RWPE1 (cell line): Measurements from ENCODE around the gene HEMGN.

Experiments
- CTCF ChIA-PET: fragments of 350-600 bp; sonication (Branson Sonifier 250); formaldehyde crosslinking; extraction: SDS; loops from one replicate; lab custom pipeline; 2021; lab: Yijun Ruan, JAX
- POLR2A ChIA-PET: fragments of 400-600 bp; formaldehyde crosslinking; extraction: SDS; loops from one replicate; lab custom pipeline; 2020; ENCODE audit warnings: antibody characterized with exemption; ENCODE audit not compliant: low non-redundant PET; lab: Yijun Ruan, JAX
- DNase-seq: peaks from one replicate; pipeline ENCODE4 v3.0.0; 2012; ENCODE audit warnings: low spot score
- H3K27ac ChIP-seq: fragments of 450-650 bp; 2 replicates; pipeline ENCODE4 v1.5.1; 2017
- TF ChIP-seq, protein P1 (sequence below): fragments of 450-650 bp; conservative IDR thresholded peaks from 2 replicates; pipeline ENCODE4 v1.5.1; 2017; ENCODE audit warnings: low read depth, mild to moderate bottlenecking

Gene HEMGN

GRCh38 chr9:97904725-97905124 lies 33.2 kb downstream of the HEMGN start:
- TF ChIP-seq, protein P1, sequence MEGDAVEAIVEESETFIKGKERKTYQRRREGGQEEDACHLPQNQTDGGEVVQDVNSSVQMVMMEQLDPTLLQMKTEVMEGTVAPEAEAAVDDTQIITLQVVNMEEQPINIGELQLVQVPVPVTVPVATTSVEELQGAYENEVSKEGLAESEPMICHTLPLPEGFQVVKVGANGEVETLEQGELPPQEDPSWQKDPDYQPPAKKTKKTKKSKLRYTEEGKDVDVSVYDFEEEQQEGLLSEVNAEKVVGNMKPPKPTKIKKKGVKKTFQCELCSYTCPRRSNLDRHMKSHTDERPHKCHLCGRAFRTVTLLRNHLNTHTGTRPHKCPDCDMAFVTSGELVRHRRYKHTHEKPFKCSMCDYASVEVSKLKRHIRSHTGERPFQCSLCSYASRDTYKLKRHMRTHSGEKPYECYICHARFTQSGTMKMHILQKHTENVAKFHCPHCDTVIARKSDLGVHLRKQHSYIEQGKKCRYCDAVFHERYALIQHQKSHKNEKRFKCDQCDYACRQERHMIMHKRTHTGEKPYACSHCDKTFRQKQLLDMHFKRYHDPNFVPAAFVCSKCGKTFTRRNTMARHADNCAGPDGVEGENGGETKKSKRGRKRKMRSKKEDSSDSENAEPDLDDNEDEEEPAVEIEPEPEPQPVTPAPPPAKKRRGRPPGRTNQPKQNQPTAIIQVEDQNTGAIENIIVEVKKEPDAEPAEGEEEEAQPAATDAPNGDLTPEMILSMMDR, result no peak
- POLR2A ChIA-PET, result no interaction called here
- no peak overlapping the region for H3K27ac ChIP-seq

DNA sequence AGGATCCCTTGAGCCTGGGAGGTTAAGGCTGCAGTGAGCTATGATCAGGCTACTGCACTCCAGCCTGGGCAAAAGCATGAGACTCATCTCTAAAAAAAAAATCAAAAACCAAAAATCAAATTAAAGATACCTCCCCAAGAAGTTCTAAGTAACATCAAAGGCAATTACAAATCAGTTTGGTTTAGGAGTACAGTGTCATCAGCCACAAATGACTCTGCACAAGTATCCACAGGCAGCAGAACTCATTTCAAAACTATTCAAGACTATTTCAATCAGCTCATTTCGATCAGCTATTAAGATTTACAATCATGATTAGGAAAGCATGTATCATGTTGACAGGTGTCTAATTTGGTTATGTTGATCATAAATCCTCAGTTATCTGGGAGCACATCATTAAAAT lies 34.8 kb downstream of the HEMGN start:
- ChIA-PET CTCF (interaction anchor here (0.6 kb wide), 1 partner anchor 173 kb away, joined by 4 read pairs; no protein-coding TSS in a partner anchor), POLR2A (no interaction called here)
- DNase-seq, result no peak
- H3K27ac ChIP-seq, result no peak overlapping the region
- TF ChIP-seq, protein P1, result no peak

More at GRCh38 chr9:97904725-97905124, 33.2 kb downstream of the HEMGN start:
- no peak for DNase-seq
- CTCF ChIA-PET, result no interaction called here

DNA sequence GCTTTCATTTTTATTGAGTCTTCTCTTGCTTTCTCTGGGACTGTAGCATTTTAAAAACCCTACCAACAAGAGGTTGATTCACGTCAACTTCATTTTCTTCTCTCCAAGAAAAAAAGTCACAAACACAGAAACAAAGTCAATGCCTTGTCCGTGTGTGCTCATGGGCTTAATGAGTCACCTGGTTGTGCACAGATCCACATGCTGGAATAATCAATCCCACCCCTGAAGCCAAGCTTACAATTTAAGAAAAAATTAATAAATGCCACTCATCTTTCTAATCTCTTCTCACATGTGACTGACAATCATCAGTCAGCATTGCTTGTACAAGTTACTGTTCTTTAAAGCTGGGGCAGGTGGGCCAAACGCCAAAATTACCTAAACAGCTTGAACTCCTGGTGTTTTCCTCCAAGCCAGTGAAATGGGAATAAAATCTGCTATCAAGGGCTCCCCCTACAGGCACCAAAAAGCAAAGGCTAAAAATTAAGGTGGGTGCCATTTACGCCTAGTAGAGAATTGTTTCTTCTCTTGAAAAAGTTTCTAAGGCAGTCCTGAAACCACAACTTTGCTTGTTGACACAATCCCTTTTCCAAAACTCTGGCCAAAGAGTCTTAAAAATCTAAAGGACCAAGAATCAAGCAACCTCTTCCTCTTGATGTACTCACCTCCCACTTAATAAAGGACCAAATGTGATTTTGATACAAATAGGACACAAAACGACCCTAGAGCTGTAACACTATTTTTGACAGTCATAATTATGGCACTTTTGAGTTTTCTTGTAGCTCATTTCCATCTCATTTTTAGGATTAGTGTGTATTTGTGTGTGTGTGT lies 37.0 kb downstream of the HEMGN start:
- TF ChIP-seq, protein P1, result peak; percentile 97
- ChIA-PET POLR2A (interaction anchor here (0.7 kb wide), 2 partner anchors 45 to 158 kb away, joined by 3 to 4 read pairs; no protein-coding TSS in a partner anchor), CTCF (interaction anchor here (0.6 to 3.4 kb wide), 35 partner anchors 10 to 1197 kb away, joined by 3 to 21 read pairs (median 3); partner anchors contain the start of genes TRMO and XPA)
- H3K27ac ChIP-seq, result no peak overlapping the region; the same call in 1 of the 2 replicates
- peak; percentile 85 for DNase-seq

DNA sequence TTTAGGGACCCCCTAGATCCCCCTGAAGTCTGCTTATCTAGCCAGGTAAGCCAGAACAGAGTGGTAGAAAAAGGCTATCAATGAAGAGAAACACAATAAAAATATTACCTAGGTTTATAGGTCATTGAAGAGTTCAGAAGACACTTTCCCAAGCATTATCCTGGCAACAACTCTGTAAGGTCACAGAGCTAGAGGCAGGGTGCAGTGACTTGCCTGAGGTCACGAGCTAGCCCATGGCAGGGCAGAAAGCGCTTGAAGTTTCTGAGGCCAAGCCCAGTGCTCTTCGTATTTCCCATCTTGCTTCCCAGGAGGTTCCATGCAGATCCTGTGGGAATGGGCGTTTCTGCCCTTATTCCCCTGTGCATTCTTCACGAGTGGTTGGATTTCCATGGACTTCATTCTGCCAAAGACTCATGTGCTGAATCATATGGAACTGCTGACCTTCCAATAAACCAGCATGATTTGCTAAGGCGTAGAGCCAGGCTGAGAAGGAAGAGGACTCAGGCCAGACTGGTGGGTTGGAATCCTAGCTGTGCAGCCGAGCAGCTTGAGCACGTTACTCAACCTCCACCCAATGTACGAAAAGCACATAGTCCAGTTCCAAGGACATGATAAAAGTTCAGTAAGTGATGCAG lies 37.8 kb downstream of the HEMGN start:
- ChIA-PET POLR2A (interaction anchor here (0.7 kb wide), 1 partner anchor 159 kb away, joined by 3 read pairs; no protein-coding TSS in a partner anchor), CTCF (interaction anchor here (0.6 to 3.4 kb wide), 30 partner anchors 10 to 1196 kb away, joined by 3 to 21 read pairs (median 3); partner anchors contain the start of gene XPA)
- TF ChIP-seq, protein P1, result no peak
- peak overlapping the region; percentile 26; the same call in 1 of the 2 replicates for H3K27ac ChIP-seq
- DNase-seq, result no peak

- H3K27ac ChIP-seq, result no peak overlapping the region
- ChIA-PET CTCF (interaction anchor here (0.8 to 1.2 kb wide), 2 partner anchors 16 to 145 kb away, joined by 3 read pairs; no protein-coding TSS in a partner anchor), POLR2A (no interaction called here)
- peak; percentile 35 for DNase-seq
- TF ChIP-seq, protein P1, result no peak
These were observed 42.2 kb downstream of the HEMGN start for GRCh38 chr9:97895695-97896332.

DNA sequence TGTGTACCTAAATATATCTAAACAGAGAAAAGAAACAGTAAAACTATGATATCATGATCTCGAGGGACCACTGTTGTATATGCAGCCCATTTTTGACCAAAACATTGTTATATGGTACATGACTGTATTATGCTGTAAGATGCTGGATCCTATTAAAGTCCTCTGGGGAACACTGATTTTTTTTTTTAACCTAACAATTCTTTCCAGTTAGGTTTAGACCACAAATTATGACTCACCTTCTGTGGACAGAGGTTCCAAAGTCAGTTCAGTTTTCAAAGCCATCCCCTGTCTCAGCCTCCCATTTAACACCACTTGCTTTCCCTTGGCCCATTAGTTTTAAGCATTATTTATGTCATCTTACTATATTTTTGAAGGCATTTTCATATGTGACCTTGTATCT lies 42.8 kb downstream of the HEMGN start:
- POLR2A ChIA-PET, result no interaction called here
- DNase-seq, result no peak
- H3K27ac ChIP-seq, result no peak overlapping the region
- TF ChIP-seq, protein P1, result no peak
- CTCF ChIA-PET, result interaction anchor here (0.8 to 1.2 kb wide), 2 partner anchors 15 to 145 kb away, joined by 3 read pairs; no protein-coding TSS in a partner anchor
